H1 (cell line): ENCODE measurements around the gene NINJ2. TPM values are rescaled to one million over a fixed set of nuclear protein-coding genes. Genes with fewer than 3 reads are reported as not detected.

ENCODE experiments used
- CTCF ChIA-PET: fragments of 300-600 bp; sonication (Branson Sonifier 250); formaldehyde crosslinking; loops from one replicate; lab custom pipeline; 2021; ENCODE audit not compliant: partially characterized antibody; lab: Charles Lee
- POLR2A ChIA-PET: fragments of 300-600 bp; sonication (Branson Sonifier 250); formaldehyde crosslinking; loops from one replicate; lab custom pipeline; 2021; ENCODE audit warnings: inconsistent platforms; ENCODE audit not compliant: partially characterized antibody; lab: Charles Lee
- DNase-seq, 2 experiments: peaks; one replicate each; pipeline versions ENCODE4 v3.0.0 to v3.0.0-alpha.2; 2010 to 2022; ENCODE audit warnings: low spot score in 2 of 2, low read depth in 1 of 2, mixed read lengths in 1 of 2
- FAIRE-seq: peaks from 2 replicates; lab custom pipeline; 2011; peaks lifted over from hg19 to GRCh38; lab: Jason Lieb, UNC
- H2AFZ ChIP-seq: 2 replicates; pipeline ENCODE4 v1.8.1; 2012; ENCODE audit warnings: low read length, inconsistent platforms
- H2AK5ac ChIP-seq: 2 replicates; pipeline ENCODE4 v1.6.1; 2013; ENCODE audit warnings: low read depth, low read length
- H2BK120ac ChIP-seq: replicated peaks from 2 replicates; pipeline ENCODE3; 2013; ENCODE audit warnings: low read depth, low read length, inconsistent platforms
- H2BK12ac ChIP-seq: 2 replicates; pipeline ENCODE4 v1.6.1; 2013; ENCODE audit warnings: low read depth, low read length
- H2BK15ac ChIP-seq: 2 replicates; pipeline ENCODE4 v1.6.1; 2013; ENCODE audit warnings: low read length
- H2BK20ac ChIP-seq: 2 replicates; pipeline ENCODE4 v1.6.1; 2013; ENCODE audit warnings: low read length
- H2BK5ac ChIP-seq: 2 replicates; pipeline ENCODE4 v1.6.1; 2013; ENCODE audit warnings: low read depth, low read length
- H3K14ac ChIP-seq: 2 replicates; pipeline ENCODE4 v1.6.1; 2013; ENCODE audit warnings: inconsistent platforms; ENCODE audit not compliant: insufficient read length
- H3K18ac ChIP-seq: 2 replicates; pipeline ENCODE4 v1.6.1; 2013; ENCODE audit warnings: low read length; ENCODE audit errors: extremely low read depth
- H3K23ac ChIP-seq: 2 replicates; pipeline ENCODE4 v1.6.1; 2013; ENCODE audit warnings: inconsistent platforms; ENCODE audit not compliant: insufficient read length
- H3K23me2 ChIP-seq: 2 replicates; pipeline ENCODE4 v1.6.1; 2013; ENCODE audit warnings: low read depth, low read length
- H3K27ac ChIP-seq: 2 replicates; pipeline ENCODE4 v1.6.1; 2011; ENCODE audit warnings: low read depth, low read length, inconsistent platforms
- H3K27me3 ChIP-seq, 4 experiments: replicated peaks in 1 of 4; 1 replicate in 1 of 4; 2 replicates in 3 of 4; pipeline versions ENCODE4 v1.6.1 to v1.8.1; 2011 to 2013; ENCODE audit warnings: low read length in 3 of 4, mild to moderate bottlenecking in 3 of 4, inconsistent platforms in 2 of 4, mixed read lengths in 2 of 4, moderate library complexity in 1 of 4; ENCODE audit not compliant: control insufficient read depth in 3 of 4, insufficient read depth in 3 of 4; ENCODE audit errors: extremely low read depth in 1 of 4
- H3K36me3 ChIP-seq, 4 experiments: 2 replicates each; pipeline versions ENCODE4 v1.6.1 to v1.8.1; 2011 to 2013; ENCODE audit warnings: mild to moderate bottlenecking in 4 of 4, low read length in 3 of 4, moderate library complexity in 2 of 4, control low read depth in 1 of 4, inconsistent platforms in 1 of 4; ENCODE audit not compliant: insufficient read depth in 4 of 4, control insufficient read depth in 2 of 4
- H3K4ac ChIP-seq: replicated peaks from 2 replicates; pipeline ENCODE3; 2013; ENCODE audit warnings: low read length, low read depth, mixed read lengths, inconsistent platforms; ENCODE audit not compliant: insufficient read length
- H3K4me1 ChIP-seq, 4 experiments: replicated peaks in 1 of 4; 1 replicate in 1 of 4; 2 replicates in 3 of 4; pipeline versions ENCODE4 v1.6.1 to v1.8.1; 2011 to 2013; ENCODE audit warnings: low read length in 3 of 4, inconsistent platforms in 2 of 4, mixed read lengths in 1 of 4; ENCODE audit not compliant: insufficient read depth in 4 of 4, control insufficient read depth in 3 of 4
- H3K4me2 ChIP-seq, 2 experiments: 2 replicates each; pipeline versions ENCODE4 v1.6.1 to v1.8.1; 2011 to 2013; ENCODE audit warnings: low read depth in 2 of 2, low read length in 2 of 2, control low read depth in 1 of 2, inconsistent platforms in 1 of 2, mild to moderate bottlenecking in 1 of 2; ENCODE audit not compliant: insufficient read depth in 1 of 2
- H3K4me3 ChIP-seq, 4 experiments: fragments of 200-600, 300-600 bp in 1 of 4; sonication (generic), shearing (Covaris generic), sonication (Bioruptor Twin) in 1 of 4; 2 replicates each; pipeline versions ENCODE4 v1.5.1 to v1.8.1; 2011 to 2016; ENCODE audit warnings: low read length in 4 of 4, low read depth in 3 of 4, control low read depth in 2 of 4, inconsistent platforms in 2 of 4, mild to moderate bottlenecking in 2 of 4, mixed read lengths in 1 of 4, moderate library complexity in 1 of 4; ENCODE audit not compliant: insufficient read depth in 2 of 4; ENCODE audit errors: extremely low read depth in 1 of 4
- H3K56ac ChIP-seq: replicated peaks from 2 replicates; pipeline ENCODE3; 2013; ENCODE audit warnings: low read depth, mild to moderate bottlenecking, mixed read lengths, low read length, inconsistent platforms; ENCODE audit not compliant: insufficient read length
- H3K79me1 ChIP-seq: 2 replicates; pipeline ENCODE4 v1.6.1; 2013; ENCODE audit warnings: low read depth, low read length, control low read depth
- H3K79me2 ChIP-seq, 2 experiments: 2 replicates each; pipeline versions ENCODE4 v1.6.1 to v1.8.1; 2012 to 2013; ENCODE audit warnings: low read length in 2 of 2, mild to moderate bottlenecking in 2 of 2, inconsistent platforms in 1 of 2; ENCODE audit not compliant: insufficient read depth in 2 of 2, control insufficient read depth in 1 of 2
- H3K9ac ChIP-seq, 4 experiments: replicated peaks in 1 of 4; 1 replicate in 1 of 4; 2 replicates in 3 of 4; pipeline versions ENCODE4 v1.6.1 to v1.8.1; 2011 to 2013; ENCODE audit warnings: low read depth in 3 of 4, low read length in 3 of 4, control low read depth in 2 of 4, mild to moderate bottlenecking in 2 of 4, moderate library complexity in 2 of 4, inconsistent platforms in 1 of 4; ENCODE audit errors: extremely low read depth in 1 of 4
- H3K9me3 ChIP-seq, 2 experiments: 2 replicates each; pipeline versions ENCODE4 v1.6.1 to v1.8.1; 2012 to 2013; ENCODE audit warnings: mild to moderate bottlenecking in 2 of 2, moderate library complexity in 2 of 2, control low read depth in 1 of 2, inconsistent platforms in 1 of 2, low read depth in 1 of 2, low read length in 1 of 2, mixed read lengths in 1 of 2; ENCODE audit not compliant: insufficient read depth in 2 of 2
- H4K20me1 ChIP-seq, 2 experiments: replicated peaks in 1 of 2; 2 replicates each; pipeline versions ENCODE3 to v1.8.1; 2011 to 2013; ENCODE audit warnings: inconsistent platforms in 2 of 2, low read length in 2 of 2, mild to moderate bottlenecking in 1 of 2; ENCODE audit not compliant: insufficient read depth in 2 of 2, control insufficient read depth in 1 of 2
- H4K5ac ChIP-seq: 2 replicates; pipeline ENCODE4 v1.6.1; 2013; ENCODE audit warnings: low read length, low read depth, mixed read lengths, inconsistent platforms; ENCODE audit not compliant: insufficient read length
- H4K8ac ChIP-seq: 2 replicates; pipeline ENCODE4 v1.8.0; 2013; ENCODE audit warnings: mild to moderate bottlenecking, moderate library complexity, low read length, inconsistent platforms; ENCODE audit not compliant: insufficient read depth; ENCODE audit errors: extremely low read depth
- H4K91ac ChIP-seq: replicated peaks from 2 replicates; pipeline ENCODE3; 2013; ENCODE audit warnings: low read length, mixed read lengths, inconsistent platforms; ENCODE audit not compliant: insufficient read length
- CHD1 ChIP-seq: IDR thresholded peaks from 2 replicates; pipeline ENCODE4 v1.6.1; 2012; ENCODE audit warnings: low read depth, low read length, improper control_type of control experiment
- WGBS, 2 experiments: shearing (Covaris generic) in 1 of 2; methylation state at CpG; one replicate each; pipeline versions ENCODE4 v1.1.6 to v1.1.7; 2013 to 2015; ENCODE audit warnings: low lambda C conversion rate in 2 of 2, mixed read lengths in 2 of 2, inconsistent platforms in 1 of 2, low coverage in 1 of 2, missing lambda C conversion rate in 1 of 2; ENCODE audit not compliant: insufficient replicate concordance in 2 of 2, insufficient coverage in 1 of 2, insufficient read length in 1 of 2; ENCODE audit errors: extremely low coverage in 1 of 2, missing lambda C conversion rate in 1 of 2; 5-methylcytosine and 5-hydroxymethylcytosine counted together
- polyA plus RNA-seq, 7 experiments: library from polyadenylated mRNA; depleted of rRNA in 3 of 7; stranded (reverse) in 5 of 7; unstranded in 2 of 7; fragments of >200 nt in 5 of 7; fragments of 200-250 nt in 2 of 7; gene quantifications; 1 replicate in 5 of 7; 2 replicates in 1 of 7; 4 replicates in 1 of 7; pipeline versions ENCODE4 v1.2.1 to v1.2.3, GENCODE V29; 2011 to 2013; ENCODE audit warnings: missing spikeins in 2 of 7, mixed read lengths in 2 of 7
- total RNA-seq: library from RNA; stranded (reverse); fragmentation: NEBNext Ultra II Directional; extraction: Animal tissue kit (Norgen Biotek cat#: 25700); gene quantifications from 2 replicates; pipeline ENCODE4 v1.2.1, GENCODE V29; 2021
- TF ChIP-seq, protein P1 (sequence below), 3 experiments: IDR thresholded peaks; 1 replicate in 2 of 3; 2 replicates in 1 of 3; pipeline versions ENCODE4 v1.5.1 to v1.6.1; 2011; ENCODE audit warnings: low read length in 3 of 3, mild to moderate bottlenecking in 3 of 3, inconsistent platforms in 2 of 3, low read depth in 1 of 3, moderate library complexity in 1 of 3; ENCODE audit not compliant: insufficient read depth in 1 of 3; ENCODE audit errors: control extremely low read depth in 1 of 3

The NINJ2 gene
- total and polyA plus RNA-seq, 2 of the 8 experiments (the other 6 are each of a cell fraction or from before 2014, with no cell fraction given), result 1.4 TPM; not detected in 1

DNA sequence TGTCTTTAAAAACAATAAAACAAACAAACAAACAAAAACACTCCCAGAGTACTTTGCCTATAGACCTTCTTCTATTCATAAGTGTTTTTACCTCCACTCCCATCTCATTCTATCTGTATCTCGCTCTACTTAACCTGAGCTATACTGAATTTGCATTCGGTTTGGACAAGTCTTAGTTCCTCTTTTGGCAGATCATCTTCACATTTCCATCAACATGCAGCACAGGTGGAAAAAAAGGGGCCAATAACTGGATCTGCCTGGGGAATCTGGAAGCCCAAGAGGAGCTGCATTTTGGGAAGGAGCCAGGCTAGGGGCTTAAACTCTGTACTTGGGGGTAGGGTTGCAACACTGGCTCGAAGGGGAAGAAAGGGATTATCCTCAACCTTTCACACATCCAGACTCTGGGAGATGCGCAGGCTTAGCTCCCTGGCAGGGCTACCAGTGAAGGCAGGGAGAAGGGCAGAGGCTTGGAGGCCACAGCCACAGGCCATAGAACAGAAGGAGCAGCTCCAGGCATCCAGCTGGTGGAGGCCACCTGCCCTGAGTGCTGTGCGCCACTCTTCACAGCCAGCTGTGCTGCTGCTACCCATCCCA, 4.1 kb downstream of the NINJ2 start:
- no peak overlapping the region for H2BK120ac ChIP-seq
- 82% methylated on average over 5 of the region's 5 CpGs; no CpG with 5 or more reads in 1 of the 2 experiments for WGBS, 2 experiments
- DNase-seq (no peak), FAIRE-seq (no peak)
- ChIA-PET POLR2A (interaction anchor here (1.1 kb wide), 1 partner anchor 10 kb away, joined by 3 read pairs; no protein-coding TSS in a partner anchor), CTCF (interaction anchor here (0.6 to 1.7 kb wide), 5 partner anchors 9 to 261 kb away, joined by 3 to 11 read pairs (median 3); partner anchors contain the start of gene WNK1)
- no peak overlapping the region for H2AFZ ChIP-seq
- no peaks in the 10 kb centered on the region for H3K9me3 ChIP-seq
- H3K56ac ChIP-seq, result no peak overlapping the region
- no peak overlapping the region for H3K18ac ChIP-seq
- H3K4ac ChIP-seq, result no peak overlapping the region
- H3K9ac ChIP-seq, result no peak overlapping the region
- no peak overlapping the region for H4K5ac ChIP-seq
- H4K8ac ChIP-seq, result no peak overlapping the region
- no peak overlapping the region for H2BK20ac ChIP-seq
- H2BK15ac ChIP-seq, result no peak overlapping the region
- no peak overlapping the region for H2BK12ac ChIP-seq
- H3K36me3 ChIP-seq, result no peaks in the 10 kb centered on the region
- H3K23me2 ChIP-seq, result no peaks in the 10 kb centered on the region
- 0 out of 7 replicates have a peak, but pooled peaks cover 0 to 2% (median 0%) of the 10 kb centered on the region in 4 experiments for H3K27me3 ChIP-seq
- no peak overlapping the region for H3K27ac ChIP-seq
- H2AK5ac ChIP-seq, result no peak overlapping the region
- H4K91ac ChIP-seq, result no peak overlapping the region
- H3K23ac ChIP-seq, result no peak overlapping the region
- H3K4me3 ChIP-seq, result no peak overlapping the region
- no peaks in the 10 kb centered on the region for H3K79me2 ChIP-seq
- H3K79me1 ChIP-seq, result no peaks in the 10 kb centered on the region
- H3K14ac ChIP-seq, result no peak overlapping the region
- no peaks in the 10 kb centered on the region for H4K20me1 ChIP-seq
- no peak overlapping the region for H2BK5ac ChIP-seq
- TF ChIP-seq CHD1, result no peak
- TF ChIP-seq, protein P1, sequence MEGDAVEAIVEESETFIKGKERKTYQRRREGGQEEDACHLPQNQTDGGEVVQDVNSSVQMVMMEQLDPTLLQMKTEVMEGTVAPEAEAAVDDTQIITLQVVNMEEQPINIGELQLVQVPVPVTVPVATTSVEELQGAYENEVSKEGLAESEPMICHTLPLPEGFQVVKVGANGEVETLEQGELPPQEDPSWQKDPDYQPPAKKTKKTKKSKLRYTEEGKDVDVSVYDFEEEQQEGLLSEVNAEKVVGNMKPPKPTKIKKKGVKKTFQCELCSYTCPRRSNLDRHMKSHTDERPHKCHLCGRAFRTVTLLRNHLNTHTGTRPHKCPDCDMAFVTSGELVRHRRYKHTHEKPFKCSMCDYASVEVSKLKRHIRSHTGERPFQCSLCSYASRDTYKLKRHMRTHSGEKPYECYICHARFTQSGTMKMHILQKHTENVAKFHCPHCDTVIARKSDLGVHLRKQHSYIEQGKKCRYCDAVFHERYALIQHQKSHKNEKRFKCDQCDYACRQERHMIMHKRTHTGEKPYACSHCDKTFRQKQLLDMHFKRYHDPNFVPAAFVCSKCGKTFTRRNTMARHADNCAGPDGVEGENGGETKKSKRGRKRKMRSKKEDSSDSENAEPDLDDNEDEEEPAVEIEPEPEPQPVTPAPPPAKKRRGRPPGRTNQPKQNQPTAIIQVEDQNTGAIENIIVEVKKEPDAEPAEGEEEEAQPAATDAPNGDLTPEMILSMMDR (IDR thresholded peaks at IDR 0.05; ENCODE audit: control extremely low read depth in 1 of 3, insufficient read depth in 1 of 3, low read depth in 1 of 3, low read length in 3 of 3), result no peak
- no peak overlapping the region for H3K4me2 ChIP-seq
- H3K4me1 ChIP-seq, result peaks cover 0 to 7% (median 1%) of the 10 kb centered on the region in 4 experiments; a peak in 3 of 7 replicates
